HEK293T (cell line): ENCODE results near the gene TRIM6.
"Not testable (repeated sequence)": the region's sequence is repeated elsewhere in the genome, so short reads cannot be mapped to it uniquely, and the experiment has no call there.

ENCODE experiments used
- CTCF ChIA-PET: fragments of 350-600 bp; formaldehyde crosslinking; extraction: SDS; loops from one replicate; lab custom pipeline; 2021; ENCODE audit warnings: antibody characterized with exemption, inconsistent platforms; lab: Yijun Ruan, JAX
- POLR2A ChIA-PET: fragments of 350-600 bp; formaldehyde crosslinking; extraction: SDS; loops from one replicate; lab custom pipeline; 2020; ENCODE audit warnings: antibody characterized with exemption, inconsistent platforms; lab: Yijun Ruan, JAX
- DNase-seq: peaks from one replicate; pipeline ENCODE4 v3.0.0; 2012; ENCODE audit warnings: mixed read lengths; ENCODE audit errors: extremely low spot score
- ARNT ChIP-seq: fragments of 450-650 bp; IDR thresholded peaks from 2 replicates; pipeline ENCODE4 v1.6.1; 2017; ENCODE audit warnings: mild to moderate bottlenecking
- BHLHE40 ChIP-seq: fragments of 450-650 bp; IDR thresholded peaks from 2 replicates; pipeline ENCODE4 v1.6.1; 2016; ENCODE audit warnings: mild to moderate bottlenecking, moderate library complexity, borderline replicate concordance
- CTBP1 ChIP-seq: fragments of 450-650 bp; IDR thresholded peaks from 2 replicates; pipeline ENCODE4 v1.6.1; 2016; ENCODE audit warnings: borderline replicate concordance
- ELF4 ChIP-seq: fragments of 450-650 bp; IDR thresholded peaks from 2 replicates; pipeline ENCODE4 v1.6.1; 2017; ENCODE audit warnings: antibody characterized with exemption
- FOXA1 ChIP-seq: fragments of 450-650 bp; IDR thresholded peaks from 2 replicates; pipeline ENCODE4 v1.6.1; 2016; ENCODE audit warnings: mild to moderate bottlenecking
- FOXK2 ChIP-seq: fragments of 450-650 bp; IDR thresholded peaks from 2 replicates; pipeline ENCODE4 v1.6.1; 2016; ENCODE audit warnings: mild to moderate bottlenecking
- FOXM1 ChIP-seq: fragments of 450-650 bp; IDR thresholded peaks from 2 replicates; pipeline ENCODE4 v1.6.1; 2017; ENCODE audit warnings: mild to moderate bottlenecking, borderline replicate concordance
- HDGF ChIP-seq: fragments of 450-650 bp; IDR thresholded peaks from 2 replicates; pipeline ENCODE4 v1.6.1; 2017; ENCODE audit warnings: antibody characterized with exemption, borderline replicate concordance
- L3MBTL2 ChIP-seq: fragments of 450-650 bp; conservative IDR thresholded peaks from 2 replicates; pipeline ENCODE4 v1.6.1; 2016; ENCODE audit warnings: mild to moderate bottlenecking
- LEF1 ChIP-seq: fragments of 450-650 bp; IDR thresholded peaks from 2 replicates; pipeline ENCODE4 v1.6.1; 2017; ENCODE audit warnings: mild to moderate bottlenecking, borderline replicate concordance
- NFRKB ChIP-seq: fragments of 450-650 bp; IDR thresholded peaks from 2 replicates; pipeline ENCODE4 v1.6.1; 2016; ENCODE audit warnings: mild to moderate bottlenecking, moderate library complexity
- PKNOX1 ChIP-seq: fragments of 450-650 bp; IDR thresholded peaks from 2 replicates; pipeline ENCODE4 v1.6.1; 2016
- SP1 ChIP-seq: fragments of 450-650 bp; IDR thresholded peaks from 2 replicates; pipeline ENCODE4 v1.6.1; 2017
- SUZ12 ChIP-seq: fragments of 450-650 bp; IDR thresholded peaks from 2 replicates; pipeline ENCODE4 v1.6.1; 2016; ENCODE audit warnings: mild to moderate bottlenecking
- TARDBP ChIP-seq: fragments of 450-650 bp; IDR thresholded peaks from 2 replicates; pipeline ENCODE4 v1.6.1; 2016
- ZNF384 ChIP-seq: fragments of 450-650 bp; IDR thresholded peaks from 2 replicates; pipeline ENCODE4 v1.6.1; 2016

Gene TRIM6

GRCh38 chr11:5557751-5558150 lies 38.7 kb upstream of the TRIM6 start:
- POLR2A ChIA-PET: no interaction called here
- CTCF ChIA-PET: interaction anchor here (1.0 kb wide), 1 partner anchor 127 kb away, joined by 3 read pairs; the partner anchor contains the start of gene TRIM5
- no peak for TF ChIP-seq BHLHE40
- no peak for TF ChIP-seq HDGF
- no peak for TF ChIP-seq ARNT
- no peak for TF ChIP-seq FOXM1
- TF ChIP-seq CTBP1: no peak
- no peak for DNase-seq

- DNase-seq: no peak
- ChIA-PET POLR2A (no interaction called here), CTCF (no interaction called here)
- TF ChIP-seq NFRKB (no peak), HDGF (no peak), ARNT (no peak), FOXK2 (no peak), ZNF384 (no peak)
Observed at GRCh38 chr11:5564259-5565019, 32.0 kb upstream of the TRIM6 start.

- no peak for DNase-seq
- POLR2A ChIA-PET: no interaction called here
- TF ChIP-seq TARDBP: no peak
- TF ChIP-seq CTBP1: no peak
- TF ChIP-seq BHLHE40: no peak
- no peak for TF ChIP-seq L3MBTL2
- no peak for TF ChIP-seq ARNT
- no peak for TF ChIP-seq NFRKB
- no peak for TF ChIP-seq SP1
- no peak for TF ChIP-seq PKNOX1
- no peak for TF ChIP-seq ELF4
- TF ChIP-seq LEF1: no peak
- TF ChIP-seq SUZ12: no peak
- no peak for TF ChIP-seq HDGF
- TF ChIP-seq FOXK2: no peak
- TF ChIP-seq FOXA1: no peak
- TF ChIP-seq FOXM1: no peak
- no peak for TF ChIP-seq ZNF384
Observed at GRCh38 chr11:5574654-5575053, 21.8 kb upstream of the TRIM6 start.

GRCh38 chr11:5575152-5575551 lies 21.3 kb upstream of the TRIM6 start:
- POLR2A ChIA-PET: no interaction called here
- CTCF ChIA-PET: no interaction called here
- DNase-seq: no peak
- TF ChIP-seq TARDBP (no peak), BHLHE40 (no peak), ARNT (no peak), ELF4 (no peak), CTBP1 (no peak), L3MBTL2 (no peak), ZNF384 (no peak)

More at GRCh38 chr11:5574654-5575053, 21.8 kb upstream of the TRIM6 start:
- CTCF ChIA-PET: no interaction called here

GRCh38 chr11:5577101-5577500 lies 19.3 kb upstream of the TRIM6 start:
- ChIA-PET POLR2A (no interaction called here), CTCF (no interaction called here)
- no peak for DNase-seq
- TF ChIP-seq ARNT: no peak
- no peak for TF ChIP-seq ELF4
- no peak for TF ChIP-seq LEF1
- TF ChIP-seq HDGF: no peak
- no peak for TF ChIP-seq CTBP1
- no peak for TF ChIP-seq PKNOX1
- TF ChIP-seq BHLHE40: no peak

- ChIA-PET POLR2A (no interaction called here), CTCF (no interaction called here)
- TF ChIP-seq L3MBTL2 (no peak), FOXK2 (no peak), FOXM1 (no peak), PKNOX1 (no peak), NFRKB (no peak), ARNT (no peak), SUZ12 (no peak), CTBP1 (no peak), FOXA1 (no peak), SP1 (no peak), HDGF (no peak), TARDBP (no peak), LEF1 (no peak), ELF4 (no peak), BHLHE40 (no peak), ZNF384 (no peak)
- DNase-seq: no peak
Observed at GRCh38 chr11:5580577-5580976, 15.9 kb upstream of the TRIM6 start, which contains the start of gene OR52B6. OR52B6 (plus strand) TSS chr11:5580877; CDS start chr11:5580877, 0 bp downstream.

GRCh38 chr11:5581014-5581413 lies 15.4 kb upstream of the TRIM6 start:
- no peak for DNase-seq
- TF ChIP-seq SUZ12 (no peak), BHLHE40 (no peak), FOXA1 (no peak), ARNT (no peak), NFRKB (no peak), ZNF384 (no peak), SP1 (no peak), PKNOX1 (no peak), CTBP1 (no peak), FOXK2 (no peak), HDGF (no peak), FOXM1 (no peak), L3MBTL2 (no peak), TARDBP (no peak), LEF1 (no peak), ELF4 (no peak)
- ChIA-PET CTCF (no interaction called here), POLR2A (no interaction called here)

GRCh38 chr11:5584458-5584857 lies 12.0 kb upstream of the TRIM6 start:
- DNase-seq, POLR2A ChIA-PET, CTCF ChIA-PET: not testable (repeated sequence)

GRCh38 chr11:5589906-5590305 lies 6.5 kb upstream of the TRIM6 start:
- CTCF ChIA-PET, DNase-seq, POLR2A ChIA-PET: not testable (repeated sequence)
